ENCODE measurements around the gene RASGEF1C. TPM values are rescaled to one million over a fixed set of nuclear protein-coding genes. Genes with fewer than 3 reads are reported as not detected.

RASGEF1C gene
- total RNA-seq, 2 donors from 2014 or later, result not detected

GRCh38 chr5:180117000-180117725, 91.8 kb downstream of the RASGEF1C start:
- Histone ChIP-seq H3K27ac (no peak overlapping the region), H3K4me1 (ENCODE audit: control insufficient read depth in 1 of 2, low read depth in 2 of 2) (no peaks in the 10 kb centered on the region), H3K4me3 (no peak overlapping the region), H3K27me3 (replicated peaks; ENCODE audit: insufficient read depth) (no peaks in the 10 kb centered on the region), H3K9me3 (no peaks in the 10 kb centered on the region), H3K36me3 (no peaks in the 10 kb centered on the region)
- DNase-seq (ENCODE audit: low spot score) (no peak), ATAC-seq (ENCODE audit: insufficient number of reproducible peaks, low FRiP score, low read depth) (no peak)
- TF ChIP-seq CTCF (IDR thresholded peaks at IDR 0.05), result no peak

DNA sequence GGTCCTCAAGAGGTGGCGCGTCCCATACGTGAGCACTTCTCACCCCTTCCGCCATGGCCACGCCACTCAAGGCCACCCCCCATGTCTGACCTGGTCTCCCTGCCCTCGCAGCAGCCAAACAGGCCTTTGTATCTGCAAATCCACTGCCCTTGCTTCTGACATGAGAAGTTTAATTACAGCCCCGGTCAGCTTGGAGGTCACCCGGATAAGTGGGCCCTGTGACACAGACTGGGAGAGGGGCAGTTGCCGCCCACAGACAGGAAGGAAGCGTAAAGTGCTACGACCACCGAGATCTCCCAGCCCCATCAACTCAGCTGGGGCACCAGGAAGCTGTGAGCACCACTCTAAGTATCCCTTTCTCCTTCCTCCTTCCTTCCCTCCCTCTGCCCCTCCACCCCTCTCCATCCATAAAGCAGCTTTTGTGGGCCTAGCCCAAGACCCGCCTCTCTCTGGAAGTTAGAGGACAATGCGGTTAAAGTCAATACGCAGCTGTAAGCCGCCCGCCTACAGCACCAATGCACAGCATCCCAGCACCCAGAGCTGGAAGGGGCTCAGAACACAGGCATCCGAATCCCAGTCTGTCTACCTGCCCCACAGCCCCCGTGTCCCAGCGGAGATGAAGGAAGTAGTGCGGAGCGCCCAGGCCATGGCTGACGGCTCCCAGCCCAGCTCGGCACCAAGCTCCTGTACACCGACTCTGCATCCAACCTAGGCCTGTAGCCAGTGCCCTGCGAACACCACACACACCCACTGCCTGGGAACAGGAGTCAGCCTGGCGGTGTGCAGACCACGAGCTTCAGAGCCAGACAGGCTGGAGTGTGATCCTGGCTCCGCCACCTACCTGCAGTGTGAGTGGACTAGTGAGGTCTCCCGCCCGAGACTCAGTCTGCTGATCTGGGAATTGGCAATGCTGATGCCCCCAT, 92.7 kb downstream of the RASGEF1C start:
- H3K27ac ChIP-seq, result no peak overlapping the region
- no peak for ATAC-seq (ENCODE audit: insufficient number of reproducible peaks, low FRiP score, low read depth)
- no peaks in the 10 kb centered on the region for H3K4me1 ChIP-seq (ENCODE audit: control insufficient read depth in 1 of 2, low read depth in 2 of 2)
- no peaks in the 10 kb centered on the region for H3K27me3 ChIP-seq (replicated peaks; ENCODE audit: insufficient read depth)
- H3K36me3 ChIP-seq, result no peaks in the 10 kb centered on the region
- H3K9me3 ChIP-seq, result no peaks in the 10 kb centered on the region
- DNase-seq (ENCODE audit: low spot score), result no peak
- TF ChIP-seq CTCF (IDR thresholded peaks at IDR 0.05), result no peak
- H3K4me3 ChIP-seq, result no peak overlapping the region

- ATAC-seq (ENCODE audit: insufficient number of reproducible peaks, low FRiP score, low read depth), result no peak
- H3K4me3 ChIP-seq, result no peak overlapping the region
- no peak for TF ChIP-seq CTCF (IDR thresholded peaks at IDR 0.05)
- no peaks in the 10 kb centered on the region for H3K4me1 ChIP-seq (ENCODE audit: control insufficient read depth in 1 of 2, low read depth in 2 of 2)
- H3K36me3 ChIP-seq, result no peaks in the 10 kb centered on the region
- H3K27ac ChIP-seq, result no peak overlapping the region
- DNase-seq (ENCODE audit: low spot score), result no peak
- no peaks in the 10 kb centered on the region for H3K9me3 ChIP-seq
- H3K27me3 ChIP-seq (replicated peaks; ENCODE audit: insufficient read depth), result no peaks in the 10 kb centered on the region
Measured at GRCh38 chr5:180115326-180116076, 93.5 kb downstream of the RASGEF1C start.

DNA sequence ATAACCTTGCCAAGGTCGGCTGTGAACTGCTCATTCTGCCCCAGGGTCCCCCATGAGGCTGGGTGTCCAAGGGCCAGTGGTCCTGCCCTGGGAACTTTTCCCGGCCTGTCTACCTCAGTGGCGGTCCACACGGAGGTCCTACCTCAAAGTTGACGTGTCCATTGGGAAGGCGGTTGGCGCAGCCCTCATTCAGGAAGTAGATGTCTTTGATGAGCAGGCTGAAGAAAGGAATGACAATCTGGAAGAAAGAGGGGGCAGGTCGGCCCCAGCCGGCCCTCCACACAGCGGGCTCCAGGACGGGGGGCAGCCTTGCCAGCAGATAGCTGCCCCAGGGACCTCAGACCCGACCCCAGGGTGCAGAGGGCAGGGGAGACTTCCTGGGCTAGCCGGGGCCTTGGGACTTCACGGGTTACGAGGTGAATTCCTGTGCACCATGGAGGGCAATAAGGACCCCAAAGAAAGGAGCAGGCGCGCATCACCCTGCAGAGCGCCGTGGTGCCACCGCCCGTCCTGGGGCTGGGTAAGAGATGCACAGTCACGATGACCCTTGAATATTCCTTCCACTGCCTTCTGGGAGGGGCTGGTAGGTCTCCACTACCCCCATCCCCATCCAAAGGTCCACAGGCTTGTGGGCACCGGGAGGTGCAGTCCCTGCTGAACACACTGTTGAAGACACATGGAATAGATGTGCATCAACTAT, 94.6 kb downstream of the RASGEF1C start:
- Histone ChIP-seq H3K4me1 (ENCODE audit: control insufficient read depth in 1 of 2, low read depth in 2 of 2) (no peaks in the 10 kb centered on the region), H3K36me3 (no peaks in the 10 kb centered on the region), H3K9me3 (no peaks in the 10 kb centered on the region), H3K27me3 (replicated peaks; ENCODE audit: insufficient read depth) (no peaks in the 10 kb centered on the region), H3K4me3 (no peak overlapping the region), H3K27ac (no peak overlapping the region)
- ATAC-seq (ENCODE audit: insufficient number of reproducible peaks, low FRiP score, low read depth), result no peak
- no peak for TF ChIP-seq CTCF (IDR thresholded peaks at IDR 0.05)
- no peak for DNase-seq (ENCODE audit: low spot score)
